Epithelial cell of proximal tubule (primary cell): ENCODE measurements around the gene CELSR3. TPM values are rescaled to one million over a fixed set of nuclear protein-coding genes. Genes with fewer than 3 reads are reported as not detected.

Experiments used
- DNase-seq: peaks from one replicate; pipeline ENCODE4 v3.0.0-alpha.2; 2011; ENCODE audit warnings: low read depth
- H3K4me3 ChIP-seq: 2 replicates; pipeline ENCODE4 v1.5.1; 2011; ENCODE audit warnings: low read depth, mild to moderate bottlenecking, low read length
- CTCF ChIP-seq: conservative IDR thresholded peaks from 2 replicates; pipeline ENCODE4 v1.5.1; 2012; ENCODE audit warnings: low read depth, mild to moderate bottlenecking, low read length
- total RNA-seq: library from RNA; depleted of rRNA; stranded (reverse); fragments of >200 nt; gene quantifications from 2 replicates; pipeline ENCODE4 v1.2.3, GENCODE V29; 2015

CELSR3 gene
- total RNA-seq, 1 donor from 2014 or later = 2.5 TPM

GRCh38 chr3:48694610-48695392 is 32.1 kb upstream of the CELSR3 start:
- peak overlapping the region; percentile 7 for H3K4me3 ChIP-seq
- no peak for TF ChIP-seq CTCF
- peak; percentile 59 for DNase-seq

- H3K4me3 ChIP-seq = no peak overlapping the region
- no peak for DNase-seq
- TF ChIP-seq CTCF = no peak
Observed at GRCh38 chr3:48693826-48694225, 31.1 kb upstream of the CELSR3 start.

- TF ChIP-seq CTCF = no peak
- DNase-seq = no peak
- H3K4me3 ChIP-seq = no peak overlapping the region
Observed at GRCh38 chr3:48692551-48692950, 29.9 kb upstream of the CELSR3 start.

GRCh38 chr3:48690846-48691458 is 28.3 kb upstream of the CELSR3 start:
- no peak for TF ChIP-seq CTCF
- DNase-seq = no peak

GRCh38 chr3:48689384-48689783 is 26.7 kb upstream of the CELSR3 start:
- no peak for DNase-seq
- no peak overlapping the region for H3K4me3 ChIP-seq
- TF ChIP-seq CTCF = no peak

More at GRCh38 chr3:48690846-48691458, 28.3 kb upstream of the CELSR3 start:
- no peak overlapping the region for H3K4me3 ChIP-seq

- no peak for DNase-seq
- TF ChIP-seq CTCF = no peak
- no peak overlapping the region for H3K4me3 ChIP-seq
Observed at GRCh38 chr3:48688737-48689075, 26.0 kb upstream of the CELSR3 start.
